22Rv1 (cell line): ENCODE measurements around the gene CARS1.

Source experiments
- CTCF ChIP-seq: fragments of 450-650 bp; IDR thresholded peaks from 2 replicates; pipeline ENCODE4 v1.5.1; 2017; ENCODE audit warnings: mild to moderate bottlenecking
- ZFX ChIP-seq: fragments of 450-650 bp; IDR thresholded peaks from 2 replicates; pipeline ENCODE4 v1.6.1; 2017; ENCODE audit warnings: antibody characterized with exemption, borderline replicate concordance

GRCh38 chr11:3077846-3078440, 20.7 kb upstream of the CARS1 start:
- TF ChIP-seq CTCF (no peak), ZFX (no peak)
